HG03103 (cell line): ENCODE measurements around the gene SLC28A2.

ENCODE experiments used
- ATAC-seq: cut with Tn5 transposase; IDR thresholded peaks from one replicate; pipeline ENCODE4 v1.9.1; 2021; ENCODE audit warnings: low read depth; ENCODE audit not compliant: unreplicated experiment

Gene SLC28A2

DNA sequence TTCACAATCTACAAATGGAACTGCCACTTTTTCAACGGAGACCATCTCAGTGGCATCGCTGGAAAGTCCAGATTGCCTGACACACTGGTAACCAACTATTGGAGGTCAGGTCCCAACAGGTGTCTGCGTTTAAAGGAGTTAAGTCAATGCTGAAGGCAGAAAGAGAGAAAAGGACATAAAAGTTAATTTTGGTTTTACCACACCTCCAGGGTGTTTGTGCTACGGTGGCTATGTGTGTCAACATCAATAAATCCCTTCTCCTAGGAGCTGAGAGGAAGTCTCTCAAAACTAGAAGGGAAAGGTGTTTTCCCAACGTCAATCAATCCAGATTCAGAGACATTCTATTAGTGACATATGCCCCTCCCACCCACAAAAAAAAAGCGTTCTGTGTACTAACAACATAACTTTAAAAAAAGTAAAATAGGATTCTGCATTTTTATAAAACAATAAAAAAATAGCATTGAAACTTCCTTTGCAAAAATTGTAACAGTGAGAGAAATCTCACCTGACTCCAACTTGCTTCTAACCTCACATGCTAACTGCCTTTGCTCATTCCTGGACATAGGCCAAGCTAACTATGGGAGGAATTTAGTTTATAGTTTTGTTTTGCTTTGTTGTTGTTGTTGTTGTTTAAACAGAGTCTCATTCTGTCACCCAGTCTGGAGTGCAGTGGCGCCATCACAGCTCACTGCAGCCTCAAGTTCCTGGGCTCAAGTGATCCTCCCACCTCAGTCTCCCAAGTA, 67.6 kb downstream of the SLC28A2 start:
- ATAC-seq: no peak

DNA sequence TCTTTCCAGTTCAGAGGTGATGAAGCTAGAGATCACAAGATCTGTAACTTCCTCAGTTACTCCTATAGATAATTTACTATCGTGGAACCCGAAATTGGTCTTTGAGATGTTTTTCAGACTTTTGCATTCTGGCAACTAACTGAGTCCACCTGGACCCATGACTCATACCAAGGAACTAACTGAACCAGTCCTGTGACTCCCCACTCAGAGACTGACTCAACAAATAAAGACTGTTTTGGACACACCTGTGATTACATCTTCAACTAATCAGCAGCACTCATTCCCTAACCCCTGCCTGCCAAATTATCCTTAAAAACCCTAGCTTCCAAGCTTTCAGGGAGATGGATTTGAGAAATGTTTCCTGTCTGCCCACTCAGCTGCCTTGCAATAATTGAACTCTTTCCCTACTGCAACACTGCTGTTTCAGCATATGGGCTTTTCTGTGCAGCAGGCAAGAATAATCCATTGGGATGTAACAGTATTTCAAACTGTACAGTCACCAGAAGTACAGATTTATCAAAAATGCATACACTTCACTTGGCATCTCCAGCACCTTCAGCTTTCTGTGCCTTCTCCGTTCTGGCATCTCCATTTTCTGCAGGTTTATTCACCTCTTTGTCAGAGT, 68.7 kb downstream of the SLC28A2 start:
- no peak for ATAC-seq

DNA sequence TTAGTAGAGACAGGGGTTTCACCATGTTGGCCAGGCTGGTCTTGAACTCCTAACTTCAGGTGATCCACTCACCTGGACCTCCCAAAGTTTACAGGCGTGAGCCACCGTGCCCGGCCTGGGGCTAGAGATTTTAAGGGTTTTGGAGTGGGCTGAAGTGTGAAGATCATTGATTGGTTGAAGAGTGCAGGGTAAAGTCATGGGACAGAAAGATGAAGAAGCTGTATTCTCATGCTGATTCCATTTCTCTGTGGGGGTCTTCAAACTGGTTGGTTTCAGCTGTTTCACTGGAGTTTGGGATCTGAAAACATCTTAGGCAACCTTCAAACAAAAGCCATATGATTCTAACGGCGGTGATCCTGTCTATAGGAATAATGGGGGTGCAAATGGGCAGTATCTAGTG, 74.2 kb downstream of the SLC28A2 start:
- ATAC-seq: no peak

DNA sequence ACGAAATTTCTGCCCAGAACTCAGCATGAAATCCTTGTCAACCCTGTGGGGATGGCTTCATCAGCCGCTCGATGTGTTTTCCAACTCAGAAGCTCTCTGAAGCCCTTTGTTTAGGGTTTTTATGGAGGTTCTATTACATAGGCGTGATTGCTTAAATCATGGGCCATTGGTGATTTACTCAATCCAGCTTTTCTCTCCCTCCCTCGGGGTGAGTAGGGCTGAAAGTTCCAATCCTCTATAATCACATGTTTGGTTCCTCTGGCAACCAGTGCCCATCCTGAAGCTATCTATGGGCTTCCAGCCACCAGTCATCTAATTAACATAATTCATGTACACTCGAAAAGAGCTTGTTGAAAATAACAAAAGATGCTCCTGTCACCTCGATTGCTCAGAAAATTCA, 74.7 kb downstream of the SLC28A2 start:
- ATAC-seq: no peak
